NCI-H2171 (cell line): ENCODE measurements around the gene PAXX.

Source experiments
- DNase-seq: peaks from one replicate; lab custom pipeline; 2025; lab: John Stamatoyannopoulos, UW

The PAXX gene

DNA sequence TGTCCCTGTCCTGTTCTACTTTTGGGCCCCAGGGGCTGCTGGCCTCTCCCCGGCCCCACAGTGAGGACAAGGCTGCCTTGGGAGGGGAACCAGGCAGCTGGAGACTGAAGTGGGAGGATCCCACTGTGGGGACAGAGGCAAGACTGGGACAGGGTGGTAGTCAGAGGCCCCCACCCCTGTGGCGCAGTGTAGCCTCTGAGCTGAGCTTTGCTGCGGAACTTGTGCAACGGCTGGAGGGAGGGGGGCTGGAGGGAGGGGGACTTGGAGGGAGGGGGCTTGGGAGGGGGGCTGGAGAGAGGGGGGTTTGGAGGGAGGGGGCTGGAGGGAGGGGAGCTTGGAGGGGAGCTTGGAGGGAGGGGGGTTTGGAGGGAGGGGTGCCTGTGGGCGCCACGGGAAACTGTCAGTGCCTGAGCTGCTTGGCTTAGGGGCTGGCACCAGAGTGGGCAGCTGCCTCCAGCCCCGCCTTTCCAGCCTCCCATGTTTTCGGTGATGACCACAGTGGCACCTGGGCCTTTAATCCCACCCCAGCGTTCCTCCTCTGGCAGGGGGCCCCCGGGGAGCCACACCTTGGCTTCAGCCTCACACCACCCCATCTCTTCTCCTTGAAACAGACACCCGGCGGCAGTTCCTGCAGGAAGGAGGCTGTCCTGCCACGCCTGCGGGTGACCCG is 42.0 kb downstream of the PAXX start:
- no peak for DNase-seq

DNA sequence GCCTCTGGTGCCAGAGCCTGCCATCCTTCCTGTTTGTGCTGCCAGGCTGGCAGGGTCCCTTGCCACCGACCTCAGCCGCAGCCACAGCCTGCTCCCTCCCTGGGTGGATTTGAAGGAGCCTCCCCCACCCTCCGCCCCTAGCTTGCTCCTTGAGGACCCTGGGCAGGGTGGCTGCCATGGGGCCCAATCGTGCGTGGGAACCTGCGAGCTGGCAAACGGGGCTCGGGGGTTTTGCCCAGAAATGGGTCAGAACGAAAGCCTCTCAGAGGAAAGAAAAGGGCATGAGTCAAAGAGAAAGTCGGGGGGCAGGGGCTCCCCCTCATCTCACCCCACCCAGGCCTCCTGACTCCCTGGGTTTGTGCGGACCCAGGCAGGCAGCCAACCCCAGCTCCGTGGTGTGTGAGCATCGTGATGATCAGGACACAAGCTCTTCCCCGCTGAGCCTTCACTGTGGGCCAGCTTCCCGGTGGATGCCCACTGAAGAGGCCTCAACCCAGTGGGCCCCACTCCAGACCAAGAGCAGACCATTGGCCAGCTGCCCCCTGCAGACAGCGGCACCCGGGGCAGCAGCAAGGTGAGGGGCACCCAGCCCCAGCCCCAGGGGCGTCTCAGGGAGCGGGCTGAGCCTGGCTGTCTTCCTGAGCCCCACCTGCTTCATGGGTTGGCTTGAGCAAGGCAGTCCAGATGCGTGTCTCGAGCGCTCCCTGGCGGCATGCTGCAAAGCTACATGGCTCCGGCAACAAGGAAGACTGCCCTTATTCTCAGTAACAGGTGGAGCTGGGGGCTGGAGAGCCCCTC is 42.7 kb downstream of the PAXX start:
- DNase-seq: peak; percentile 90

DNA sequence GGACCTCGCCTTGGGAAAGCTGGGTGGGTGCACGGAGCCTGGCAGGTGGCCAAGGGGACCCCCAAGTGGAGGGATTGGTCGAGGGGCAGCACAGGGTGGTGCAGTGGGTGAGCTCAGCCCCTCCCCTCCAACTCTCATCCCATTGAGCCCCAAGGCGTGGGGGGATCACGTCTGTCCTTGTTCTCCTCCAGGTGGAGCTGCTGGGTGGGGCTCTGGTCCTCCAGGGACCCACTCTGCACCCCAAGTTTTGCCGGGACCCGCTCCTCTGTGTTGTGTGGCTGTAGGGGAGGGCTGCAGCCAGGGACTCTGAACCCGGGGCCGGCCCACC is 43.2 kb downstream of the PAXX start:
- DNase-seq: no peak

DNA sequence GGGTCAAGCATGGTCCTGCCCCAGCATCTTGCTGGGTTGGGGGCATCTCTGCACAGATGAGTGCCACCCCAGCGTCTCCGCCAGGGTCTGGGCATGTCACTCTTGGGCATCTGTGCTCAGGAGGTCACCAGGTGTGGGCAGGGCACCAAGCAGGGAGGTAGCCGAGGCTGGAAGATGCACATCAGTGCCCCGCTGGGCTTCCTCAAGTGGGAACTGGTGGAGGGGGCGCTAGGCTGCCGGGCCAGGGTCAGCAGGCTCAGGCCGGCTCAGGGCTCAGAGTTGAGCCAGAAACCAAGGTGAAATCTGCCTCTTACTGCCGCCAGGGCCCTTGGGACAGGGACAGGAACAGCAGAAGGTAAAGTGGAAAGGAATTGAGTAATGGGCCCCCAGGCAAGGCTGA is 43.7 kb downstream of the PAXX start:
- no peak for DNase-seq

DNA sequence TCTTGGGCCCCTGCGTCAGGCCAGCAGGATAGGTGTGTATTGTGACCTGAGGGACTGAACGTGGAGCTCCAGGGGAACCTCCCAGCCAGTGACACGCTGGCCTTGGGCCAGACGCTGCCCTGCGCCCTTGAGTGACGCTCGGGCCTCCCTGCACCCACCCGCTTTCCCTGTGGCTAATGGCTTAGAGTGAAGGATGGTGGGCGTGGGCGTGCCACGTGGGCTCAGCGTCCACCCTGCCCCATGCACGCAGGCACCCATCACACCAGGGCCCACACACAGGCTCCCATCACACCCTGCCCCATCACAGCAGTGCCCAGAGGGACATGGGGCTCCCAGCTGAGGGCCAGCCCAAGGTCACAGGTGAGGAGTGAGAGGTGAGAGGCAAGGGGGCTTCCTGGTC is 44.8 kb downstream of the PAXX start:
- no peak for DNase-seq

DNA sequence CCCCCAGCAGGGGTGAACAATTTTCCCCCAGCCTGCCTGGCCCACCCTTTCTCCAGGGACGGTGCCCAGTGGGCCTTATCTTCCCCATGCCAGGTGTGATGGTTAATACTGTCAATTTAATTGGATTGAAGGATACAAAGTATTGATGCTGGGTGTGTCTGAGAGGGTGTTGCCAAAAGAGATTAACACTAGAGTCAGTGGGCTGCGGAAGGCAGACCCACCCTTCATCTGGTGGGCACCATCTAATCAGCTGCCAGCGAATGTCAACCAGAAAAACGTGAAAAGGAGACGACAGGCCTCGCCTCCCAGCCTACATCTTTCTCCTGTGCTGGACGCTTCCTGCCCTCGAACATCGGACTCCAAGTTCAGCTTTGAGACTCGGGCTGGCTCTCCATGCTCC is 45.3 kb downstream of the PAXX start:
- no peak for DNase-seq

DNA sequence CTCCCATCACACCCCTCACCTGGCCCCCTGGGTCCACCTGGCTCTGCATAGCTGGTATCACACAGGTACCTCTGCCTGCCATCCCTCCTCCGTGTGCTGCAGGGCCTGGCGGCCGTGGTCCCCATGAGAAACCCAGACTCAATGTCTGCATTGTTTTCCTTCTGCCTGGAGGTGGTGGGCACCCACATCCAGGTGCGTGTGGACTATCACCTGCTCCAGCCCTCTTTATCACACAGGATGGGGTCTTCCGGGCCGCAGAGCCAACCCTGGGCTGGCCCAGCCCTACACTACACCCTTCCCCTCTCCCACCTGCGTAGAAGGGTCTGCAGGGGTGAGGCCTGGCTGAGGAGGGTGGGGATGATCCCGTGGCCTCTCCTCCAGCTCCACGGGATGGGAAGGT is 46.7 kb downstream of the PAXX start:
- no peak for DNase-seq

DNA sequence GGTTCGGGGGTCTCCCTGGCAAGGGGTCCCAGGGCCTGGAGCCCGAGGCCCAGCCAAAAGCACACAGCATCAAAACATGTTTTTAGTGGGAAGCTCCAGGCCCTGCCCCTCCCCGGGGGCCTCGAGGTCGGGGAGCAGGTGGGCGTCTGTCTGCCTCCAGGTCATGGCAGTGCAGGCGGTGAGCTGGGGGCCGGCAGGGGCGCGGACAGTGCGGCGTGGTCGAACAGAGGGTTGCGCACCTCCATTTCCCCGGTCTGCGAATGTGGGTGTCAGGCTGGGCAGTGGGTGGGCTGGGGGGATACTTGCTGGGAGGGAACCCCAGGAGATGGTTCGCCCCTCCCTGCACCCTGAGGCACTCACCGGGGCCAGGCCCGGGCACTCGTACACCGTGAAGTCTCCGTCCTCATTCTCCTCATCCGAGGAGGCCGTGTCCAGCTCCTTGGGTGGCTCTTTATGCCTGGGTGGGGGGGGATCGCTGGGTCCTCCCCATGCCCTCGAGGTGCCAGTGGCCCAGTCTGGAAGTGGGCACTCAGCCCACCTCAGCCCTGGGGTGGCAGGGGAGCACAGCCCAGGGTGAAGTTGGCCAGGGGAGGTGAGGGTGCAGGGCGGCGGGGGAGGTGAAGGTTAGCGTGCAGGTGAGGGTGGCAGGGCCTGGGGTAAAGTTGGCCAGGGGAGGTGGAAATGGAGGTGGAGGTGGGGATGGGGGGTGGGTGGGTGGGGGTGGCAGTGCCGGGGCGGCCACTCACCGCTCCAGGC is 47.6 kb downstream of the PAXX start:
- DNase-seq: no peak

DNA sequence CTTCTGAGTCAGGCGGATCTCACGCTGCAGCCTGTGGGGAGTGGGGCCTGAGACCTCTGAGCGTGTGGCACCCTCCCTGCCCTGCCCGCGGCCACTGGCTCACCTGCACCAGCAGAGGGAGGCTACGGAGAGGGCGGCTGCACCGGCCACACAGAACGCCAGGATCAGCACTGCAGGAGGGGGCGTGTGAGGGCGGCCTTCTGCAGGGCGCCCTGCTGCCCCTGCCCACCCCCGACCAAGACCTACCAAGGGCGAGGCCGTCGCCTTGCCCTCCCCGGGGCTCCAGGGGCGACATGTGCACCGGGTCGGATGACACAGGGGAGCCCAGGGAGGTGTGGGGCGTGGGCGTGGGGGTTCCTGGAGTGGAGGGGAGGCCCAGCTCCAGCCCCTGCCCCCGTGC is 48.3 kb downstream of the PAXX start:
- DNase-seq: no peak

DNA sequence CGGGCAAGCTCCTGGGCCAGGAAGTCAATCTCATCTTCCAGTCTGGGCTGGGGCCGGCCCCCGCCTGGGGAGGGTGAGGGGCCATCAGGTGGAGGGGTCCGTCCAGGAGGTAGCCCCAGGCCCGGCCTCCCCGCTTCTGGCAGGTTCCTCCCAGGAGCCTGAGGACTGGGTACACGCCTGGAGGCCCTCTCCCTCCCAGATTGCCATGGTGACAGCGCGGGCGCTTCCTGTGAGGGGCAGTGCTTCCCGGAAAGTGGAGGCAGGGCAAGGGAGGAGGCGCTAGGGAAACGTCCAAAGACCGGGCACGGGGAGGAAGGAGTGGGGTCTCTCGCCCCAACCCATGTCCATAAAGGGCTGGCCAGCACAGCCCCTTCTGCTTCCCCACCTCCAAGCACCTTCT is 48.9 kb downstream of the PAXX start:
- DNase-seq: no peak

DNA sequence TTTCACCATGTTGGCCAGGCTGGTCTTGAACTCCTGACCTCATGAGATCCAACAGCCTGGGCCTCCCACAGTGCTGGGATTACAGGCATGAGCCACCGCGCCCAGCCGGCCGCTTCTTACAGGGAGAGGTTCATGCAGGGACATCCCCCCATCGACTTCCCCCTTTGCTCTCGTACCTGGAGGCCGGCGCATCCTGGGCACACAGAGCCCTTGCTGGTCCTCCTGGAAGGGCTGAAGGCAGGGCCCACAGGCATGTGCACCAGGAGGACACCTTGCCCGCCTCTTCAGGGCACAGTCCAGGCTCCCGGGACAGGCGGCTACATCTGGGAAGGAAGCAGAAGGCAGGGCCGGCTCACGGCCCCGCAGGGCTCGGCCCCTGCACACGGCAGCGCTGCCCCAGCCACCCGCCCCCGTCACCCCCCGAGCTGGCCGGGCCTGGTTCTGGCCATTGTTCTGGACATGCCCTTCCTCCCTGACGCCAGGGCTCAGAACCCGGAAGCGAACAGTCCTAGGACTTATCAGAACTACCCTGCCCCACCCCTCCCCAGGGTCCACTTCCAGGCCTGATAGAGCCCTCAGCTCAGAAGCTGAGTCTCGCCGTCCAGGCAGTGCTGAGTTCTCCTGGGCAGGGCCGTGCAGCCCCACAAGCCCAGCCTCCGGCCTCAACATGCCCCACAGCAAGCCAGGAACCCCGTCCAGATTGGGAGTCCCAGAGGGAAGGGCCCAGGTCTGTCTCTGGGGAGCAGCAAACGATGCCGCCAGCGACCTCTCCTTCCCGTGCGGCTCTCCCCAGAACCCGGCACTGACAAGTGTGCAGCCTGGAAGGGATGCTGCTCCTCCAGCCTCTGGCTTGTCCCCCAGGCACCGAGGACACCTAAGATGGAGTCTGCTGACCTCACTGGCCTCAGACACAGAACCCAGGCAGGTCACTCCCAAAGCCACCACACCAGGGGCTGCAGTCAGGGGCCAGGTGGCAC is 50.8 kb downstream of the PAXX start:
- DNase-seq: no peak
